HL-60 (cell line): ENCODE results near the gene ENKD1.
A peak's percentile ranks its signal among the peaks of the same experiment; 100 is the strongest.

Experiments used
- CTCF ChIP-seq: IDR thresholded peaks from one replicate; pipeline ENCODE4 v1.5.1; 2011; ENCODE audit warnings: low read length, control low read depth, inconsistent platforms; ENCODE audit not compliant: insufficient read depth
- POLR2AphosphoS5 ChIP-seq: IDR thresholded peaks from 2 replicates; pipeline ENCODE4 v1.6.1; 2012; ENCODE audit warnings: low read depth
- REST ChIP-seq: IDR thresholded peaks from 2 replicates; pipeline ENCODE4 v1.6.1; 2012; ENCODE audit warnings: low read depth; ENCODE audit not compliant: insufficient replicate concordance

- TF ChIP-seq POLR2AphosphoS5, result no peak
- TF ChIP-seq CTCF, result peak; percentile 9
- TF ChIP-seq REST, result no peak
These were observed 2.1 kb upstream of the ENKD1 start for GRCh38 chr16:67668495-67669157.
